GM12878 (cell line): ENCODE data around the gene TAF4. TPM values are rescaled to one million over a fixed set of nuclear protein-coding genes. Genes with fewer than 3 reads are reported as not detected.

Source experiments
- ATAC-seq: fragments of 200-7000 bp; cut with Tn5 transposase; 3 replicates; pipeline ENCODE4 v1.9.1; 2020; ENCODE audit warnings: mild to moderate bottlenecking, moderate library complexity
- BruUV-seq: library from RNA; stranded (reverse); fragments of 400-500 nt; replicated peaks from 2 replicates; lab custom pipeline; 2021; lab: Mats Ljungman, UMichigan
- CTCF ChIA-PET: fragments of 300-600 bp; sonication (Branson Sonifier 250); formaldehyde crosslinking; extraction: SDS; loops from one replicate; lab custom pipeline; 2021; ENCODE audit warnings: inconsistent platforms; lab: Yijun Ruan, JAX
- POLR2A ChIA-PET: fragments of 350-600 bp; formaldehyde crosslinking; extraction: SDS; loops from one replicate; lab custom pipeline; 2021; ENCODE audit warnings: inconsistent platforms; lab: Charles Lee
- RAD21 ChIA-PET: fragments of 300-600 bp; sonication (Branson Sonifier 250); formaldehyde crosslinking; loops from one replicate; lab custom pipeline; 2023; ENCODE audit warnings: antibody characterized with exemption; ENCODE audit not compliant: unreplicated experiment; lab: Charles Lee
- SMC1A ChIA-PET: fragments of 300-600 bp; sonication (Branson Sonifier 250); formaldehyde crosslinking; loops from one replicate; lab custom pipeline; 2023; ENCODE audit not compliant: unreplicated experiment, uncharacterized antibody; lab: Charles Lee
- DNase-seq: peaks from one replicate; pipeline ENCODE4 v3.0.0-alpha.2; 2011; ENCODE audit warnings: low read depth, low spot score
- FAIRE-seq: peaks from 3 replicates; lab custom pipeline; 2011; peaks lifted over from hg19 to GRCh38; lab: Jason Lieb, UNC
- H2AFZ ChIP-seq: 2 replicates; pipeline ENCODE4 v1.6.0; 2011; ENCODE audit warnings: low read depth, low read length, control low read depth; ENCODE audit not compliant: control insufficient read depth
- H3K27ac ChIP-seq: 2 replicates; pipeline ENCODE4 v1.5.1; 2011; ENCODE audit warnings: control low read depth; ENCODE audit not compliant: control insufficient read depth, insufficient read depth
- H3K27me3 ChIP-seq, 2 experiments: replicated peaks in 1 of 2; 2 replicates each; pipeline versions ENCODE4 v1.6.0 to v1.6.1; 2011; ENCODE audit warnings: low read length in 1 of 2; ENCODE audit not compliant: control insufficient read depth in 2 of 2, insufficient read depth in 2 of 2
- H3K36me3 ChIP-seq, 2 experiments: 2 replicates each; pipeline ENCODE4 v1.5.1; 2011; ENCODE audit warnings: low read length in 1 of 2; ENCODE audit not compliant: control insufficient read depth in 2 of 2, insufficient read depth in 2 of 2
- H3K4me1 ChIP-seq: 2 replicates; pipeline ENCODE4 v1.6.1; 2011; ENCODE audit warnings: mild to moderate bottlenecking, low read length, moderate library complexity, mixed read lengths; ENCODE audit not compliant: control insufficient read depth, insufficient read depth
- H3K4me2 ChIP-seq: 2 replicates; pipeline ENCODE4 v1.6.0; 2011; ENCODE audit warnings: control low read depth; ENCODE audit not compliant: control insufficient read depth, insufficient read depth
- H3K4me3 ChIP-seq: fragments of 200-600 bp; sonication (generic); 2 replicates; pipeline ENCODE4 v1.5.1; 2016
- H3K79me2 ChIP-seq: 2 replicates; pipeline ENCODE4 v1.6.0; 2011; ENCODE audit warnings: low read length; ENCODE audit not compliant: control insufficient read depth, insufficient read depth
- H3K9ac ChIP-seq: 2 replicates; pipeline ENCODE4 v1.8.0; 2011; ENCODE audit warnings: low read length, control low read depth, mixed read lengths; ENCODE audit not compliant: control insufficient read depth, insufficient read depth
- H3K9me3 ChIP-seq: replicated peaks from 3 replicates; pipeline ENCODE4 v1.5.1; 2011; ENCODE audit warnings: mild to moderate bottlenecking, low read length; ENCODE audit not compliant: control insufficient read depth, insufficient read depth
- H4K20me1 ChIP-seq: 2 replicates; pipeline ENCODE4 v1.6.0; 2011; ENCODE audit not compliant: control insufficient read depth, insufficient read depth
- EP300 ChIP-seq, 2 experiments: fragments of 150-350 bp in 1 of 2; IDR thresholded peaks; 2 replicates each; pipeline ENCODE4 v1.6.1; 2011 to 2012; ENCODE audit warnings: low read depth in 2 of 2, low read length in 2 of 2, borderline replicate concordance in 1 of 2, improper control_type of control experiment in 1 of 2, inconsistent platforms in 1 of 2; ENCODE audit not compliant: control insufficient read depth in 1 of 2
- FOXM1 ChIP-seq: IDR thresholded peaks from 2 replicates; pipeline ENCODE4 v1.6.1; 2012; ENCODE audit warnings: low read depth, mild to moderate bottlenecking, inconsistent platforms, low read length, moderate library complexity
- MXI1 ChIP-seq: fragments of 150-350 bp; IDR thresholded peaks from 2 replicates; pipeline ENCODE4 v1.6.1; 2011; ENCODE audit warnings: low read depth, mild to moderate bottlenecking, inconsistent platforms, low read length, improper control_type of control experiment
- NFIC ChIP-seq: IDR thresholded peaks from 2 replicates; pipeline ENCODE4 v1.6.1; 2012; ENCODE audit warnings: low read depth, mild to moderate bottlenecking, inconsistent platforms, low read length, moderate library complexity
- NR2C1 ChIP-seq: fragments of 450-650 bp; IDR thresholded peaks from 2 replicates; pipeline ENCODE4 v1.6.1; 2017; ENCODE audit warnings: antibody characterized with exemption, mild to moderate bottlenecking, moderate library complexity
- RFX5 ChIP-seq: IDR thresholded peaks from 2 replicates; pipeline ENCODE4 v1.6.1; 2011; ENCODE audit warnings: low read depth, low read length, improper control_type of control experiment
- SRF ChIP-seq, 2 experiments: IDR thresholded peaks; 2 replicates each; pipeline ENCODE4 v1.6.1; 2011; ENCODE audit warnings: low read depth in 2 of 2, low read length in 2 of 2, mild to moderate bottlenecking in 1 of 2, moderate library complexity in 1 of 2
- WGBS: methylation state at CpG from one replicate; pipeline ENCODE4 v1.1.6; 2016; ENCODE audit warnings: low lambda C conversion rate; ENCODE audit not compliant: insufficient replicate concordance, insufficient coverage; ENCODE audit errors: missing lambda C conversion rate; 5-methylcytosine and 5-hydroxymethylcytosine counted together
- in situ Hi-C: fragments of 300-500 bp; cut with MboI; formaldehyde crosslinking; loops from 9 replicates; pipeline ENCODE4 v1.14.3; 2018; ENCODE audit warnings: mixed read lengths
- intact Hi-C: fragments of 100-400 bp; cut with micrococcal nuclease; formaldehyde crosslinking; loops from one replicate; pipeline ENCODE4 v1.14.2; 2022; ENCODE audit not compliant: unreplicated experiment
- polyA plus RNA-seq, 11 experiments: library from polyadenylated mRNA; depleted of rRNA in 4 of 11; unstranded in 6 of 11; stranded (reverse) in 5 of 11; fragments of >200 nt; fragmentation: Nextera tagmentation in 4 of 11; fragmentation: Illumina TruSeq in 1 of 11; extraction: Ambion mirVana in 4 of 11; extraction: Trizol in 1 of 11; gene quantifications; 1 replicate in 1 of 11; 2 replicates in 10 of 11; pipeline versions ENCODE4 v1.2.1 to v1.2.3, GENCODE V29; 2011 to 2016; ENCODE audit warnings: inconsistent platforms in 2 of 11, missing spikeins in 2 of 11, low read depth in 1 of 11
- total RNA-seq, 4 experiments: library from RNA; depleted of rRNA in 3 of 4; stranded (reverse); fragments of >200 nt in 3 of 4; fragmentation: Illumina TruSeq in 1 of 4; extraction: Trizol in 1 of 4; gene quantifications; 2 replicates each; pipeline versions ENCODE4 v1.2.1 to v1.2.3, GENCODE V29; 2013 to 2021
- TF ChIP-seq, protein P1 (sequence below): fragments of 450-650 bp; IDR thresholded peaks from 2 replicates; pipeline ENCODE4 v1.6.1; 2017; ENCODE audit warnings: mild to moderate bottlenecking, moderate library complexity
- TF ChIP-seq, protein P2 (sequence below): IDR thresholded peaks from 2 replicates; pipeline ENCODE4 v1.6.1; 2012; ENCODE audit warnings: mild to moderate bottlenecking, low read depth, low read length
- TF ChIP-seq, protein P3 (sequence below): fragments of 450-650 bp; IDR thresholded peaks from 2 replicates; pipeline ENCODE4 v1.6.1; 2016; ENCODE audit warnings: mild to moderate bottlenecking, moderate library complexity, borderline replicate concordance

TAF4 gene
- total and polyA plus RNA-seq, 10 of the 15 experiments (the other 5 are each of a cell fraction or from before 2014, with no cell fraction given) = 0.39 to 16.9 (median 3.4) TPM

DNA sequence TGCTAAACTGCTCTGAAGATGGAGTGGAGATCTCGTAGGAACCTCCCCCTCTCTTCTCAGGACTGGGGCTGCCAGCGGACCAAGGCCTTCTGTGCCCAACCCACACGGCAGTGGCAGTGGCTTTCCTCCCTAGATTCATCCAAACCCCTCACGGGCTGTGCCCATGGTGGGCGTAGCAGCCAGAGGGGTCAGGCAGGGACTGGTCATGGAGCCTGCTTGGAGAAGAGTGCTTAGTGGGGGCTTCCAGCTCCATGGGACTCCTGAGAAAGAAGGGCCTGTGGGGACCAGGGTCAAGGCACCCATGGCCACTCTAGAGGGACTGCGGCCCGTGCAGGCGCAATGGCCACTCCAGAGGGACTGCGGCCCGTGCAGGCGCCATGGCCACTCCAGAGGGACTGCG, 86.6 kb downstream of the TAF4 start (continued):
- TF ChIP-seq, protein P1, sequence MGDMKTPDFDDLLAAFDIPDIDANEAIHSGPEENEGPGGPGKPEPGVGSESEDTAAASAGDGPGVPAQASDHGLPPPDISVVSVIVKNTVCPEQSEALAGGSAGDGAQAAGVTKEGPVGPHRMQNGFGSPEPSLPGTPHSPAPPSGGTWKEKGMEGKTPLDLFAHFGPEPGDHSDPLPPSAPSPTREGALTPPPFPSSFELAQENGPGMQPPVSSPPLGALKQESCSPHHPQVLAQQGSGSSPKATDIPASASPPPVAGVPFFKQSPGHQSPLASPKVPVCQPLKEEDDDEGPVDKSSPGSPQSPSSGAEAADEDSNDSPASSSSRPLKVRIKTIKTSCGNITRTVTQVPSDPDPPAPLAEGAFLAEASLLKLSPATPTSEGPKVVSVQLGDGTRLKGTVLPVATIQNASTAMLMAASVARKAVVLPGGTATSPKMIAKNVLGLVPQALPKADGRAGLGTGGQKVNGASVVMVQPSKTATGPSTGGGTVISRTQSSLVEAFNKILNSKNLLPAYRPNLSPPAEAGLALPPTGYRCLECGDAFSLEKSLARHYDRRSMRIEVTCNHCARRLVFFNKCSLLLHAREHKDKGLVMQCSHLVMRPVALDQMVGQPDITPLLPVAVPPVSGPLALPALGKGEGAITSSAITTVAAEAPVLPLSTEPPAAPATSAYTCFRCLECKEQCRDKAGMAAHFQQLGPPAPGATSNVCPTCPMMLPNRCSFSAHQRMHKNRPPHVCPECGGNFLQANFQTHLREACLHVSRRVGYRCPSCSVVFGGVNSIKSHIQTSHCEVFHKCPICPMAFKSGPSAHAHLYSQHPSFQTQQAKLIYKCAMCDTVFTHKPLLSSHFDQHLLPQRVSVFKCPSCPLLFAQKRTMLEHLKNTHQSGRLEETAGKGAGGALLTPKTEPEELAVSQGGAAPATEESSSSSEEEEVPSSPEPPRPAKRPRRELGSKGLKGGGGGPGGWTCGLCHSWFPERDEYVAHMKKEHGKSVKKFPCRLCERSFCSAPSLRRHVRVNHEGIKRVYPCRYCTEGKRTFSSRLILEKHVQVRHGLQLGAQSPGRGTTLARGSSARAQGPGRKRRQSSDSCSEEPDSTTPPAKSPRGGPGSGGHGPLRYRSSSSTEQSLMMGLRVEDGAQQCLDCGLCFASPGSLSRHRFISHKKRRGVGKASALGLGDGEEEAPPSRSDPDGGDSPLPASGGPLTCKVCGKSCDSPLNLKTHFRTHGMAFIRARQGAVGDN = no peak
- TF ChIP-seq NFIC (no peak), RFX5 (no peak)
- TF ChIP-seq, all 136 proteins: peak for 0

DNA sequence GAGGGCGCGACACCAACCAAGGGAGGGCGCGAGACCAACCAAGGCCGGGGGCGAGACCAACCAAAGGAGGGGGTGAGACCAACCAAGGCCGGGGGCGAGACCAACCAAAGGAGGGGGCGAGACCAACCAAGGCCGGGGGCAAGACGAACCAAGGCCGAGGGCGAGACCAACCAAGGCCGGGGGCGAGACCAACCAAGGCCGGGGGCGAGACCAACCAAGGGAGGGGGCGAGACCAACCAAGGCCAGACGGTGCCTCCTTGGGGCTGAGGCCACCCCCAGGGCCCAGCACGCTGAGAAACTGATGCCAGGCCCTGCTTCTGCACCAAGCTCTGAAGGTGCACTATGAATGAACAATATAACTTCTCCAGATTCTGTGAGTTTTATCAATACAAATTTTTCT, 87.2 kb downstream of the TAF4 start:
- no peaks in the 10 kb centered on the region for H4K20me1 ChIP-seq
- peaks cover 8 to 12% of the 10 kb centered on the region in 2 experiments for H3K36me3 ChIP-seq
- over 99% methylated on average over 17 of the region's 20 CpGs for WGBS
- in situ Hi-C loops = no loop called here
- H3K4me2 ChIP-seq = no peak overlapping the region
- ChIA-PET SMC1A (no interaction called here), RAD21 (no interaction called here), POLR2A (no interaction called here), CTCF (no interaction called here)
- no peak for DNase-seq
- FAIRE-seq = no peak
- H3K9me3 ChIP-seq = no peaks in the 10 kb centered on the region
- no peaks in the 10 kb centered on the region for H3K27me3 ChIP-seq
- no peak overlapping the region for H3K27ac ChIP-seq
- H3K4me3 ChIP-seq = no peak overlapping the region
- BruUV-seq = no TSS peak
- no peaks in the 10 kb centered on the region for H3K4me1 ChIP-seq
- no peak overlapping the region for H2AFZ ChIP-seq
- no peak for ATAC-seq
- H3K79me2 ChIP-seq = no peaks in the 10 kb centered on the region
- intact Hi-C loops = no loop called here
- no peak overlapping the region for H3K9ac ChIP-seq
- TF ChIP-seq, protein P2, sequence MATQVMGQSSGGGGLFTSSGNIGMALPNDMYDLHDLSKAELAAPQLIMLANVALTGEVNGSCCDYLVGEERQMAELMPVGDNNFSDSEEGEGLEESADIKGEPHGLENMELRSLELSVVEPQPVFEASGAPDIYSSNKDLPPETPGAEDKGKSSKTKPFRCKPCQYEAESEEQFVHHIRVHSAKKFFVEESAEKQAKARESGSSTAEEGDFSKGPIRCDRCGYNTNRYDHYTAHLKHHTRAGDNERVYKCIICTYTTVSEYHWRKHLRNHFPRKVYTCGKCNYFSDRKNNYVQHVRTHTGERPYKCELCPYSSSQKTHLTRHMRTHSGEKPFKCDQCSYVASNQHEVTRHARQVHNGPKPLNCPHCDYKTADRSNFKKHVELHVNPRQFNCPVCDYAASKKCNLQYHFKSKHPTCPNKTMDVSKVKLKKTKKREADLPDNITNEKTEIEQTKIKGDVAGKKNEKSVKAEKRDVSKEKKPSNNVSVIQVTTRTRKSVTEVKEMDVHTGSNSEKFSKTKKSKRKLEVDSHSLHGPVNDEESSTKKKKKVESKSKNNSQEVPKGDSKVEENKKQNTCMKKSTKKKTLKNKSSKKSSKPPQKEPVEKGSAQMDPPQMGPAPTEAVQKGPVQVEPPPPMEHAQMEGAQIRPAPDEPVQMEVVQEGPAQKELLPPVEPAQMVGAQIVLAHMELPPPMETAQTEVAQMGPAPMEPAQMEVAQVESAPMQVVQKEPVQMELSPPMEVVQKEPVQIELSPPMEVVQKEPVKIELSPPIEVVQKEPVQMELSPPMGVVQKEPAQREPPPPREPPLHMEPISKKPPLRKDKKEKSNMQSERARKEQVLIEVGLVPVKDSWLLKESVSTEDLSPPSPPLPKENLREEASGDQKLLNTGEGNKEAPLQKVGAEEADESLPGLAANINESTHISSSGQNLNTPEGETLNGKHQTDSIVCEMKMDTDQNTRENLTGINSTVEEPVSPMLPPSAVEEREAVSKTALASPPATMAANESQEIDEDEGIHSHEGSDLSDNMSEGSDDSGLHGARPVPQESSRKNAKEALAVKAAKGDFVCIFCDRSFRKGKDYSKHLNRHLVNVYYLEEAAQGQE = no peak
- TF ChIP-seq FOXM1 = no peak
- TF ChIP-seq, protein P3, sequence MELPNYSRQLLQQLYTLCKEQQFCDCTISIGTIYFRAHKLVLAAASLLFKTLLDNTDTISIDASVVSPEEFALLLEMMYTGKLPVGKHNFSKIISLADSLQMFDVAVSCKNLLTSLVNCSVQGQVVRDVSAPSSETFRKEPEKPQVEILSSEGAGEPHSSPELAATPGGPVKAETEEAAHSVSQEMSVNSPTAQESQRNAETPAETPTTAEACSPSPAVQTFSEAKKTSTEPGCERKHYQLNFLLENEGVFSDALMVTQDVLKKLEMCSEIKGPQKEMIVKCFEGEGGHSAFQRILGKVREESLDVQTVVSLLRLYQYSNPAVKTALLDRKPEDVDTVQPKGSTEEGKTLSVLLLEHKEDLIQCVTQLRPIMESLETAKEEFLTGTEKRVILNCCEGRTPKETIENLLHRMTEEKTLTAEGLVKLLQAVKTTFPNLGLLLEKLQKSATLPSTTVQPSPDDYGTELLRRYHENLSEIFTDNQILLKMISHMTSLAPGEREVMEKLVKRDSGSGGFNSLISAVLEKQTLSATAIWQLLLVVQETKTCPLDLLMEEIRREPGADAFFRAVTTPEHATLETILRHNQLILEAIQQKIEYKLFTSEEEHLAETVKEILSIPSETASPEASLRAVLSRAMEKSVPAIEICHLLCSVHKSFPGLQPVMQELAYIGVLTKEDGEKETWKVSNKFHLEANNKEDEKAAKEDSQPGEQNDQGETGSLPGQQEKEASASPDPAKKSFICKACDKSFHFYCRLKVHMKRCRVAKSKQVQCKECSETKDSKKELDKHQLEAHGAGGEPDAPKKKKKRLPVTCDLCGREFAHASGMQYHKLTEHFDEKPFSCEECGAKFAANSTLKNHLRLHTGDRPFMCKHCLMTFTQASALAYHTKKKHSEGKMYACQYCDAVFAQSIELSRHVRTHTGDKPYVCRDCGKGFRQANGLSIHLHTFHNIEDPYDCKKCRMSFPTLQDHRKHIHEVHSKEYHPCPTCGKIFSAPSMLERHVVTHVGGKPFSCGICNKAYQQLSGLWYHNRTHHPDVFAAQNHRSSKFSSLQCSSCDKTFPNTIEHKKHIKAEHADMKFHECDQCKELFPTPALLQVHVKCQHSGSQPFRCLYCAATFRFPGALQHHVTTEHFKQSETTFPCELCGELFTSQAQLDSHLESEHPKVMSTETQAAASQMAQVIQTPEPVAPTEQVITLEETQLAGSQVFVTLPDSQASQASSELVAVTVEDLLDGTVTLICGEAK = no peak
- TF ChIP-seq NR2C1 = no peak
- TF ChIP-seq EP300 (IDR thresholded peaks at IDR 0.05; ENCODE audit: borderline replicate concordance in 1 of 2, control insufficient read depth in 1 of 2, low read depth in 2 of 2, low read length in 2 of 2) = no peak
- TF ChIP-seq MXI1 = no peak
- TF ChIP-seq SRF (IDR thresholded peaks at IDR 0.05; ENCODE audit: low read depth in 2 of 2, low read length in 2 of 2) = no peak
